Endothelial cell of umbilical vein (primary cell): Measurements from ENCODE around the gene LRP5.

Experiments
- EZH2 ChIP-seq: IDR thresholded peaks from 2 replicates; pipeline ENCODE4 v1.6.1; 2012; ENCODE audit warnings: borderline replicate concordance, low read depth, mild to moderate bottlenecking, moderate library complexity, low read length, inconsistent platforms; ENCODE audit not compliant: severe bottlenecking
- FOS ChIP-seq: IDR thresholded peaks from 2 replicates; pipeline ENCODE4 v1.6.1; 2011; ENCODE audit warnings: mild to moderate bottlenecking, low read length, moderate library complexity, borderline replicate concordance; ENCODE audit not compliant: insufficient read depth
- GATA2 ChIP-seq: IDR thresholded peaks from 2 replicates; pipeline ENCODE4 v1.7.0; 2011; ENCODE audit warnings: low read depth, mild to moderate bottlenecking, moderate library complexity, mixed read lengths, low read length; ENCODE audit not compliant: insufficient read length, insufficient read depth
- JUN ChIP-seq: IDR thresholded peaks from 2 replicates; pipeline ENCODE4 v1.6.1; 2011; ENCODE audit warnings: borderline replicate concordance, low read depth; ENCODE audit not compliant: insufficient read length, insufficient read depth
- MAX ChIP-seq: IDR thresholded peaks from 2 replicates; pipeline ENCODE4 v1.6.1; 2011; ENCODE audit not compliant: insufficient read depth, insufficient read length
- MYC ChIP-seq: IDR thresholded peaks from one replicate; pipeline ENCODE4 v1.6.1; 2011; ENCODE audit warnings: mild to moderate bottlenecking, low read depth, low read length
- POLR2A ChIP-seq: IDR thresholded peaks from 2 replicates; pipeline ENCODE4 v1.6.1; 2012; ENCODE audit warnings: low read depth, mild to moderate bottlenecking, control low read depth, low read length
- POLR2AphosphoS5 ChIP-seq: IDR thresholded peaks from 2 replicates; pipeline ENCODE4 v1.6.1; 2012; ENCODE audit warnings: low read depth, mild to moderate bottlenecking, control low read depth, low read length, moderate library complexity; ENCODE audit not compliant: insufficient read depth
- TF ChIP-seq, protein P1 (sequence below), 2 donors: IDR thresholded peaks; 1 replicate in 1 of 2; 2 replicates in 1 of 2; pipeline ENCODE4 v1.5.1; 2011; ENCODE audit warnings: low read length in 2 of 2, mild to moderate bottlenecking in 2 of 2, moderate library complexity in 2 of 2, control low read depth in 1 of 2, inconsistent platforms in 1 of 2, low read depth in 1 of 2; ENCODE audit not compliant: insufficient read depth in 1 of 2; ENCODE audit errors: extremely low read depth in 1 of 2

GRCh38 chr11:68498321-68498720 lies 185.9 kb downstream of the LRP5 start:
- TF ChIP-seq, protein P1, sequence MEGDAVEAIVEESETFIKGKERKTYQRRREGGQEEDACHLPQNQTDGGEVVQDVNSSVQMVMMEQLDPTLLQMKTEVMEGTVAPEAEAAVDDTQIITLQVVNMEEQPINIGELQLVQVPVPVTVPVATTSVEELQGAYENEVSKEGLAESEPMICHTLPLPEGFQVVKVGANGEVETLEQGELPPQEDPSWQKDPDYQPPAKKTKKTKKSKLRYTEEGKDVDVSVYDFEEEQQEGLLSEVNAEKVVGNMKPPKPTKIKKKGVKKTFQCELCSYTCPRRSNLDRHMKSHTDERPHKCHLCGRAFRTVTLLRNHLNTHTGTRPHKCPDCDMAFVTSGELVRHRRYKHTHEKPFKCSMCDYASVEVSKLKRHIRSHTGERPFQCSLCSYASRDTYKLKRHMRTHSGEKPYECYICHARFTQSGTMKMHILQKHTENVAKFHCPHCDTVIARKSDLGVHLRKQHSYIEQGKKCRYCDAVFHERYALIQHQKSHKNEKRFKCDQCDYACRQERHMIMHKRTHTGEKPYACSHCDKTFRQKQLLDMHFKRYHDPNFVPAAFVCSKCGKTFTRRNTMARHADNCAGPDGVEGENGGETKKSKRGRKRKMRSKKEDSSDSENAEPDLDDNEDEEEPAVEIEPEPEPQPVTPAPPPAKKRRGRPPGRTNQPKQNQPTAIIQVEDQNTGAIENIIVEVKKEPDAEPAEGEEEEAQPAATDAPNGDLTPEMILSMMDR (IDR thresholded peaks at IDR 0.05; ENCODE audit: extremely low read depth in 1 of 2, insufficient read depth in 1 of 2, low read depth in 1 of 2, low read length in 2 of 2), result no peak
- TF ChIP-seq POLR2A (no peak), EZH2 (no peak), MAX (no peak), POLR2AphosphoS5 (no peak), GATA2 (no peak), MYC (no peak), FOS (no peak), JUN (no peak)
